Neural cell (in vitro differentiated cells): ENCODE data around the gene SPINT1. TPM values are rescaled to one million over a fixed set of nuclear protein-coding genes. Genes with fewer than 3 reads are reported as not detected.

Source experiments
- H2AFZ ChIP-seq: fragments of 200-600, 300-800 bp; sonication (generic), shearing (Covaris generic); 2 replicates; pipeline ENCODE4 v1.6.0; 2014; ENCODE audit warnings: low read depth, mild to moderate bottlenecking, antibody characterized with exemption, low read length, moderate library complexity
- H3F3A ChIP-seq: fragments of 200-600 bp; shearing (Covaris generic); 2 replicates; pipeline ENCODE4 v1.6.1; 2016; ENCODE audit warnings: mild to moderate bottlenecking, moderate library complexity, mixed read lengths, antibody characterized with exemption, low read length; ENCODE audit not compliant: insufficient read depth, poor library complexity, severe bottlenecking
- H3K27ac ChIP-seq: fragments of 200-600, 300-800 bp; sonication (generic), shearing (Covaris generic); 2 replicates; pipeline ENCODE4 v1.5.1; 2014; ENCODE audit warnings: mild to moderate bottlenecking, low read length, moderate library complexity
- H3K27me3 ChIP-seq: fragments of 300-800, 200-600 bp; sonication (generic), shearing (Covaris generic); 2 replicates; pipeline ENCODE4 v1.6.0; 2014; ENCODE audit warnings: mild to moderate bottlenecking, low read depth, low read length, moderate library complexity; ENCODE audit not compliant: insufficient read depth
- H3K36me3 ChIP-seq: fragments of 300-800, 200-600 bp; sonication (generic), shearing (Covaris generic); 2 replicates; pipeline ENCODE4 v1.5.1; 2014; ENCODE audit warnings: mild to moderate bottlenecking, antibody characterized with exemption, low read length, moderate library complexity; ENCODE audit not compliant: insufficient read depth
- H3K4me2 ChIP-seq: fragments of 300-800, 200-600 bp; sonication (generic), shearing (Covaris generic); 2 replicates; pipeline ENCODE4 v1.6.0; 2014; ENCODE audit warnings: mild to moderate bottlenecking, low read length
- H3K4me3 ChIP-seq: fragments of 300-800, 200-600 bp; sonication (generic), shearing (Covaris generic); 2 replicates; pipeline ENCODE4 v1.5.1; 2014; ENCODE audit warnings: mild to moderate bottlenecking, low read length, moderate library complexity
- H3K79me2 ChIP-seq: fragments of 200-600 bp; shearing (Covaris generic); replicated peaks from 2 replicates; pipeline ENCODE4 v1.6.0; 2014; ENCODE audit warnings: mild to moderate bottlenecking, low read length, moderate library complexity; ENCODE audit not compliant: insufficient read depth
- H3K9ac ChIP-seq: fragments of 300-800, 200-600 bp; sonication (generic), shearing (Covaris generic); 2 replicates; pipeline ENCODE4 v1.6.1; 2016; ENCODE audit warnings: mild to moderate bottlenecking, low read length, mixed read lengths
- H3K9me2 ChIP-seq: fragments of 200-600 bp; shearing (Covaris generic); 2 replicates; pipeline ENCODE4 v1.6.1; 2016; ENCODE audit warnings: mild to moderate bottlenecking, low read length, mixed read lengths; ENCODE audit not compliant: insufficient read depth
- H3K9me3 ChIP-seq: fragments of 200-600, 300-800 bp; sonication (generic), shearing (Covaris generic); 2 replicates; pipeline ENCODE4 v1.6.1; 2016; ENCODE audit warnings: mild to moderate bottlenecking, mixed run types, low read length, moderate library complexity, mixed read lengths
- H4K20me1 ChIP-seq: fragments of 200-600 bp; shearing (Covaris generic); 2 replicates; pipeline ENCODE4 v1.6.1; 2016; ENCODE audit warnings: mild to moderate bottlenecking, mixed run types; ENCODE audit not compliant: insufficient read depth
- EP300 ChIP-seq: fragments of 450-650 bp; conservative IDR thresholded peaks from 2 replicates; pipeline ENCODE4 v1.6.1; 2014; ENCODE audit warnings: antibody characterized with exemption, mild to moderate bottlenecking, moderate library complexity; ENCODE audit not compliant: poor library complexity, severe bottlenecking
- EZH2 ChIP-seq: fragments of 200-600, 300-800 bp; shearing (Covaris generic), sonication (generic); IDR thresholded peaks from 2 replicates; pipeline ENCODE4 v1.6.1; 2014; ENCODE audit warnings: antibody characterized with exemption, low read length, borderline replicate concordance, mild to moderate bottlenecking; ENCODE audit not compliant: insufficient read depth, poor library complexity, severe bottlenecking
- MXI1 ChIP-seq: fragments of 450-650 bp; conservative IDR thresholded peaks from 2 replicates; pipeline ENCODE4 v1.6.1; 2014; ENCODE audit warnings: antibody characterized with exemption, mild to moderate bottlenecking; ENCODE audit not compliant: poor library complexity, severe bottlenecking
- POLR2AphosphoS5 ChIP-seq: IDR thresholded peaks from 2 replicates; pipeline ENCODE4 v1.6.1; 2012
- RAD21 ChIP-seq: fragments of 450-650 bp; conservative IDR thresholded peaks from 2 replicates; pipeline ENCODE4 v1.6.1; 2014; ENCODE audit warnings: antibody characterized with exemption, mild to moderate bottlenecking, moderate library complexity
- SMC3 ChIP-seq: fragments of 450-650 bp; conservative IDR thresholded peaks from 2 replicates; pipeline ENCODE4 v1.6.1; 2014; ENCODE audit warnings: antibody characterized with exemption, mild to moderate bottlenecking, moderate library complexity; ENCODE audit not compliant: poor library complexity
- TAF1 ChIP-seq: IDR thresholded peaks from 2 replicates; pipeline ENCODE4 v1.6.1; 2012; ENCODE audit warnings: low read depth
- polyA plus RNA-seq: library from polyadenylated mRNA; depleted of rRNA; stranded (reverse); fragments of >200 nt; gene quantifications from 2 replicates; pipeline ENCODE4 v1.2.3, GENCODE V29; 2014
- TF ChIP-seq, protein P1 (sequence below): IDR thresholded peaks from 2 replicates; pipeline ENCODE4 v1.6.1; 2012; ENCODE audit warnings: borderline replicate concordance
- TF ChIP-seq, protein P2 (sequence below): fragments of 450-650 bp; IDR thresholded peaks from 2 replicates; pipeline ENCODE4 v1.5.1; 2014; ENCODE audit warnings: antibody characterized with exemption, mild to moderate bottlenecking, moderate library complexity; ENCODE audit not compliant: poor library complexity, severe bottlenecking

The SPINT1 gene
- polyA plus RNA-seq, 1 donor from 2014 or later: 0.68 TPM

DNA sequence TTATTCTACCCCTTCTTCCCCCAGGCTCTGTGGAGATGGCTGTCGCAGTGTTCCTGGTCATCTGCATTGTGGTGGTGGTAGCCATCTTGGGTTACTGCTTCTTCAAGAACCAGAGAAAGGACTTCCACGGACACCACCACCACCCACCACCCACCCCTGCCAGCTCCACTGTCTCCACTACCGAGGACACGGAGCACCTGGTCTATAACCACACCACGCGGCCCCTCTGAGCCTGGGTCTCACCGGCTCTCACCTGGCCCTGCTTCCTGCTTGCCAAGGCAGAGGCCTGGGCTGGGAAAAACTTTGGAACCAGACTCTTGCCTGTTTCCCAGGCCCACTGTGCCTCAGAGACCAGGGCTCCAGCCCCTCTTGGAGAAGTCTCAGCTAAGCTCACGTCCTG, 12.9 kb downstream of the SPINT1 start:
- Histone ChIP-seq H3K9me2 (no peaks in the 10 kb centered on the region), H3K27ac (no peak overlapping the region), H3K4me3 (no peak overlapping the region), H3K9me3 (no peaks in the 10 kb centered on the region), H3K4me2 (no peak overlapping the region), H4K20me1 (no peaks in the 10 kb centered on the region), H3K79me2 (no peaks in the 10 kb centered on the region), H3F3A (no peaks in the 10 kb centered on the region), H2AFZ (no peak overlapping the region), H3K9ac (no peak overlapping the region), H3K36me3 (no peaks in the 10 kb centered on the region), H3K27me3 (no peaks in the 10 kb centered on the region)
- TF ChIP-seq, protein P1, sequence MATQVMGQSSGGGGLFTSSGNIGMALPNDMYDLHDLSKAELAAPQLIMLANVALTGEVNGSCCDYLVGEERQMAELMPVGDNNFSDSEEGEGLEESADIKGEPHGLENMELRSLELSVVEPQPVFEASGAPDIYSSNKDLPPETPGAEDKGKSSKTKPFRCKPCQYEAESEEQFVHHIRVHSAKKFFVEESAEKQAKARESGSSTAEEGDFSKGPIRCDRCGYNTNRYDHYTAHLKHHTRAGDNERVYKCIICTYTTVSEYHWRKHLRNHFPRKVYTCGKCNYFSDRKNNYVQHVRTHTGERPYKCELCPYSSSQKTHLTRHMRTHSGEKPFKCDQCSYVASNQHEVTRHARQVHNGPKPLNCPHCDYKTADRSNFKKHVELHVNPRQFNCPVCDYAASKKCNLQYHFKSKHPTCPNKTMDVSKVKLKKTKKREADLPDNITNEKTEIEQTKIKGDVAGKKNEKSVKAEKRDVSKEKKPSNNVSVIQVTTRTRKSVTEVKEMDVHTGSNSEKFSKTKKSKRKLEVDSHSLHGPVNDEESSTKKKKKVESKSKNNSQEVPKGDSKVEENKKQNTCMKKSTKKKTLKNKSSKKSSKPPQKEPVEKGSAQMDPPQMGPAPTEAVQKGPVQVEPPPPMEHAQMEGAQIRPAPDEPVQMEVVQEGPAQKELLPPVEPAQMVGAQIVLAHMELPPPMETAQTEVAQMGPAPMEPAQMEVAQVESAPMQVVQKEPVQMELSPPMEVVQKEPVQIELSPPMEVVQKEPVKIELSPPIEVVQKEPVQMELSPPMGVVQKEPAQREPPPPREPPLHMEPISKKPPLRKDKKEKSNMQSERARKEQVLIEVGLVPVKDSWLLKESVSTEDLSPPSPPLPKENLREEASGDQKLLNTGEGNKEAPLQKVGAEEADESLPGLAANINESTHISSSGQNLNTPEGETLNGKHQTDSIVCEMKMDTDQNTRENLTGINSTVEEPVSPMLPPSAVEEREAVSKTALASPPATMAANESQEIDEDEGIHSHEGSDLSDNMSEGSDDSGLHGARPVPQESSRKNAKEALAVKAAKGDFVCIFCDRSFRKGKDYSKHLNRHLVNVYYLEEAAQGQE: no peak
- no peak for TF ChIP-seq POLR2AphosphoS5
- no peak for TF ChIP-seq EP300
- no peak for TF ChIP-seq TAF1
- TF ChIP-seq, protein P2, sequence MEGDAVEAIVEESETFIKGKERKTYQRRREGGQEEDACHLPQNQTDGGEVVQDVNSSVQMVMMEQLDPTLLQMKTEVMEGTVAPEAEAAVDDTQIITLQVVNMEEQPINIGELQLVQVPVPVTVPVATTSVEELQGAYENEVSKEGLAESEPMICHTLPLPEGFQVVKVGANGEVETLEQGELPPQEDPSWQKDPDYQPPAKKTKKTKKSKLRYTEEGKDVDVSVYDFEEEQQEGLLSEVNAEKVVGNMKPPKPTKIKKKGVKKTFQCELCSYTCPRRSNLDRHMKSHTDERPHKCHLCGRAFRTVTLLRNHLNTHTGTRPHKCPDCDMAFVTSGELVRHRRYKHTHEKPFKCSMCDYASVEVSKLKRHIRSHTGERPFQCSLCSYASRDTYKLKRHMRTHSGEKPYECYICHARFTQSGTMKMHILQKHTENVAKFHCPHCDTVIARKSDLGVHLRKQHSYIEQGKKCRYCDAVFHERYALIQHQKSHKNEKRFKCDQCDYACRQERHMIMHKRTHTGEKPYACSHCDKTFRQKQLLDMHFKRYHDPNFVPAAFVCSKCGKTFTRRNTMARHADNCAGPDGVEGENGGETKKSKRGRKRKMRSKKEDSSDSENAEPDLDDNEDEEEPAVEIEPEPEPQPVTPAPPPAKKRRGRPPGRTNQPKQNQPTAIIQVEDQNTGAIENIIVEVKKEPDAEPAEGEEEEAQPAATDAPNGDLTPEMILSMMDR: no peak
- no peak for TF ChIP-seq MXI1
- TF ChIP-seq RAD21: no peak
- no peak for TF ChIP-seq EZH2
- TF ChIP-seq SMC3: no peak

DNA sequence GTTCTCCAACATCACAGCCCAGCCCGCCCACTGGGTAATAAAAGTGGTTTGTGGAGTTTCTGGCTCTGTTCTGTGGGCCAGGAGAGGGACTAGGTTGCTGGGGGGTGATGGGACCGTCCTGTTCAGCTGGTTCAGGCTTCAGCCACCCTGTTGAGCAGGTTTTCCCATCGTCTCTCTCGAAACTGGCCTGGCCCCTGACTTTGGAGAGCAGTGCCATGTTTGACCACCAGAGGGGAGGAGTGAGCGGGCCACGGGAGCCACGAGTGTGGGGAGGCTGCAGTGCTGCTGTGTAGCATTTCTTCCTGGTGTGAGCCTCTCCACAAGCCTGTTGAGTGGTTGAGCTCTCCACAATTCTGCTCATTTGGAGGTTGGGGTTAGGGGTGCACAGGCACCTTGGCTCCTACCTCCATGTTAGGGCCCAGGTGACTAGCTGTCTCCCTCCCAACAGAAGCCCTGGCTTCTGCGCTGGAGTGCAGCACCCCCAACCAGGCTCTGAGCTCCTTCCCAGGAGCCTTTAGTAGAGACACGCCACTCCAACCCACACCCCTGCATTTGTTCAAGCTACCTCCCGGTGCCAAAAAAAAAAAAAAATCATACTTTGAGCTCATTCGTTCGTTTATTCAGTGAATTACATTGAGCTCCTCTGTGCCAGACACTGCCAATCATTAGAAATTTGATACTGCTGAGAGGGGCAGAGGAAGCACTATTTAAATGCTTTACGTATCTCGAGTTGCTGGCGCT, 13.9 kb downstream of the SPINT1 start:
- Histone ChIP-seq H3K79me2 (no peaks in the 10 kb centered on the region), H3K27me3 (no peaks in the 10 kb centered on the region), H3F3A (no peaks in the 10 kb centered on the region), H2AFZ (no peak overlapping the region), H3K4me2 (no peak overlapping the region), H3K4me3 (no peak overlapping the region), H3K9ac (no peak overlapping the region), H3K36me3 (no peaks in the 10 kb centered on the region), H3K9me3 (no peaks in the 10 kb centered on the region), H4K20me1 (no peaks in the 10 kb centered on the region), H3K27ac (no peak overlapping the region), H3K9me2 (no peaks in the 10 kb centered on the region)
- peak; percentile 16 for TF ChIP-seq MXI1
- peak; percentile 78 for TF ChIP-seq SMC3
- TF ChIP-seq TAF1: no peak
- no peak for TF ChIP-seq EP300
- TF ChIP-seq, protein P1: no peak
- peak; percentile 68 for TF ChIP-seq RAD21
- TF ChIP-seq EZH2: no peak
- TF ChIP-seq, protein P2: peak; percentile 81
